SK-N-SH treated with all-trans-retinoic acid at 6 μM for 48 hours (cell line): ENCODE data around the gene ADAM17.

ENCODE experiments used
- ATAC-seq: fragments of 200-7000 bp; cut with Tn5 transposase; 3 replicates; pipeline ENCODE4 v1.9.1; 2020; ENCODE audit warnings: mild to moderate bottlenecking, moderate library complexity
- ARNTL ChIP-seq: fragments of 450-650 bp; formaldehyde crosslinking; IDR thresholded peaks from 2 replicates; pipeline ENCODE4 v1.5.0; 2020; ENCODE audit warnings: low read depth, mild to moderate bottlenecking, moderate library complexity, borderline replicate concordance
- CSDC2 ChIP-seq: fragments of 250-450 bp; sonication (Bioruptor Pico); IDR thresholded peaks from 2 replicates; pipeline ENCODE4 v1.5.0; 2020; ENCODE audit warnings: mild to moderate bottlenecking, moderate library complexity
- ESRRG ChIP-seq: fragments of 250-450 bp; sonication (Bioruptor Pico); IDR thresholded peaks from 2 replicates; pipeline ENCODE4 v1.6.1; 2021; ENCODE audit warnings: mild to moderate bottlenecking
- GLIS3 ChIP-seq: fragments of 250-450 bp; sonication (Bioruptor Pico); IDR thresholded peaks from 2 replicates; pipeline ENCODE4 v1.5.0; 2020; ENCODE audit warnings: mild to moderate bottlenecking, moderate library complexity
- ISL1 ChIP-seq: fragments of 250-450 bp; sonication (Bioruptor Pico); IDR thresholded peaks from 2 replicates; pipeline ENCODE4 v2.1.2; 2022; ENCODE audit warnings: mild to moderate bottlenecking, moderate library complexity
- OSR1 ChIP-seq: fragments of 250-450 bp; sonication (Bioruptor Pico); IDR thresholded peaks from 2 replicates; pipeline ENCODE4 v1.8.0; 2022; ENCODE audit warnings: moderate library complexity, mild to moderate bottlenecking, inconsistent platforms
- PPARA ChIP-seq: fragments of 250-450 bp; sonication (Bioruptor Pico); IDR thresholded peaks from 2 replicates; pipeline ENCODE4 v1.5.0; 2020; ENCODE audit warnings: mild to moderate bottlenecking, borderline replicate concordance
- RARB ChIP-seq: fragments of 250-450 bp; sonication (Bioruptor Pico); IDR thresholded peaks from 2 replicates; pipeline ENCODE4 v1.8.0; 2021; ENCODE audit warnings: mild to moderate bottlenecking, moderate library complexity
- SNAI2 ChIP-seq: fragments of 250-450 bp; sonication (Bioruptor Pico); IDR thresholded peaks from 2 replicates; pipeline ENCODE4 v1.5.0; 2020; ENCODE audit warnings: mild to moderate bottlenecking, moderate library complexity
- TCF4 ChIP-seq: fragments of 250-450 bp; sonication (Bioruptor Pico); IDR thresholded peaks from 2 replicates; pipeline ENCODE4 v1.8.0; 2021; ENCODE audit warnings: mild to moderate bottlenecking, moderate library complexity, borderline replicate concordance
- TOX ChIP-seq: fragments of 250-450 bp; sonication (Bioruptor Pico); IDR thresholded peaks from 2 replicates; pipeline ENCODE4 v1.8.0; 2021; ENCODE audit warnings: mild to moderate bottlenecking, moderate library complexity, borderline replicate concordance
- ZC3H10 ChIP-seq: fragments of 250-450 bp; sonication (Bioruptor Pico); IDR thresholded peaks from 2 replicates; pipeline ENCODE4 v1.5.1; 2021; ENCODE audit warnings: mild to moderate bottlenecking, moderate library complexity
- ZFP30 ChIP-seq: fragments of 450-650 bp; formaldehyde crosslinking; IDR thresholded peaks from 2 replicates; pipeline ENCODE4 v1.5.0; 2022; ENCODE audit warnings: mild to moderate bottlenecking, moderate library complexity
- ZNF565 ChIP-seq: fragments of 450-650 bp; formaldehyde crosslinking; conservative IDR thresholded peaks from 2 replicates; pipeline ENCODE4 v1.5.0; 2020; ENCODE audit warnings: low read depth, mild to moderate bottlenecking, moderate library complexity
- ZNF70 ChIP-seq: fragments of 450-650 bp; formaldehyde crosslinking; IDR thresholded peaks from 2 replicates; pipeline ENCODE4 v1.5.0; 2020; ENCODE audit warnings: mild to moderate bottlenecking, moderate library complexity
- ZNF8 ChIP-seq: fragments of 450-650 bp; formaldehyde crosslinking; IDR thresholded peaks from 2 replicates; pipeline ENCODE4 v1.5.0; 2020; ENCODE audit warnings: mild to moderate bottlenecking, moderate library complexity
- TF ChIP-seq, protein P1 (sequence below): fragments of 250-450 bp; sonication (Bioruptor Pico); IDR thresholded peaks from 2 replicates; pipeline ENCODE4 v1.8.0; 2020; ENCODE audit warnings: mild to moderate bottlenecking, moderate library complexity, borderline replicate concordance
- TF ChIP-seq, protein P2 (sequence below): fragments of 250-450 bp; sonication (Bioruptor Pico); IDR thresholded peaks from 2 replicates; pipeline ENCODE4 v1.5.0; 2020; ENCODE audit warnings: mild to moderate bottlenecking, moderate library complexity
- TF ChIP-seq, protein P3 (sequence below): fragments of 250-450 bp; sonication (Bioruptor Pico); IDR thresholded peaks from 2 replicates; pipeline ENCODE4 v1.5.1; 2020; ENCODE audit warnings: low read depth, mild to moderate bottlenecking, moderate library complexity
- TF ChIP-seq, protein P4 (sequence below): fragments of 250-450 bp; sonication (Bioruptor Pico); IDR thresholded peaks from 2 replicates; pipeline ENCODE4 v1.5.1; 2021; ENCODE audit warnings: mild to moderate bottlenecking, moderate library complexity

The ADAM17 gene

DNA sequence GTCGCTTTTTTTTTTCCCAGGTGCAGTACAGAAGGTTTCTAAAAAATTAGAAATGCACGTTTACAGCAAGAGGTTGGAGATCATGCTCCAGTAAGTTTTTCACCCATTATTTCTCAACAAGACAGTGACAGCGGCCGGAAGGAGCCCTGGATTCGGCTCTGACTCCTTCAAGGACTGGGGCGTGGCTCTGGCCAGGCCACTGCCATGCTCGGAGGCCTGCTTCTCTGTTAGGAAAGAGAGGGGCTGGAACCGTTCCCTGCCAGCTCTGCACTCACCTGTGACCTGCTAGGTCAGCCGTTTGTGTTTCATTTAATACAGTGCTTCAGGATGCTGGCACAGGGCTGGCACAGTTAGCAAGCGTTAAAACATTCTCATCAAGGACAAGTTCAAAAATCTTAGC is 87.9 kb downstream of the ADAM17 start:
- ATAC-seq: no peak

DNA sequence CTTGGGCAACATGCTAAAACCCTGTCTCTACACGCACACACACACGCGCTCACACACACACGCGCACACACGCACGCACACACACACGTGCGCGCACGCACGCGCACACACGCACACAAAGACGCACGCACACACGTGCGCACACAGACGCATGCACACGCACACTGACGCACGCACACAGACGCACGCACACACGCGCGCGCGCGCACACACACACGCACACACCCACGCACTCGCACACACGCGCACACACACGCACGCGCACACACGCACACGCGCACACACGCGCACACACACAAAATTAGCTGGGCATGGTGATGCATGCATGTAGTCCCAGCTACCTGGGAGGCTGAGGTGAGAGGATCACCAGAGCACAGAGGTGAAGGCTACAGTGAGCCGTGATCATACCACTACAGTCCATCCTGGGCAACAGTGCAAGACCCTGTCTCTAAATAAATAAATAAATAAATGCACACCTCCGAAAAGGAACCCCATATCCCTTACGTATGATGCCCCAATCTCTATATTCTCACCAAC is 89.4 kb downstream of the ADAM17 start:
- no peak for ATAC-seq

More for the DNA sequence above, 87.9 kb downstream of the ADAM17 start:
- TF ChIP-seq, protein P1, sequence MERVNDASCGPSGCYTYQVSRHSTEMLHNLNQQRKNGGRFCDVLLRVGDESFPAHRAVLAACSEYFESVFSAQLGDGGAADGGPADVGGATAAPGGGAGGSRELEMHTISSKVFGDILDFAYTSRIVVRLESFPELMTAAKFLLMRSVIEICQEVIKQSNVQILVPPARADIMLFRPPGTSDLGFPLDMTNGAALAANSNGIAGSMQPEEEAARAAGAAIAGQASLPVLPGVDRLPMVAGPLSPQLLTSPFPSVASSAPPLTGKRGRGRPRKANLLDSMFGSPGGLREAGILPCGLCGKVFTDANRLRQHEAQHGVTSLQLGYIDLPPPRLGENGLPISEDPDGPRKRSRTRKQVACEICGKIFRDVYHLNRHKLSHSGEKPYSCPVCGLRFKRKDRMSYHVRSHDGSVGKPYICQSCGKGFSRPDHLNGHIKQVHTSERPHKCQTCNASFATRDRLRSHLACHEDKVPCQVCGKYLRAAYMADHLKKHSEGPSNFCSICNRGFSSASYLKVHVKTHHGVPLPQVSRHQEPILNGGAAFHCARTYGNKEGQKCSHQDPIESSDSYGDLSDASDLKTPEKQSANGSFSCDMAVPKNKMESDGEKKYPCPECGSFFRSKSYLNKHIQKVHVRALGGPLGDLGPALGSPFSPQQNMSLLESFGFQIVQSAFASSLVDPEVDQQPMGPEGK (CRISPR knock-in tag): no peak
- TF ChIP-seq ZNF565 (CRISPR knock-in tag) (no peak), TCF4 (CRISPR knock-in tag) (no peak), OSR1 (CRISPR knock-in tag) (no peak), ISL1 (CRISPR knock-in tag) (no peak), RARB (no peak), PPARA (CRISPR knock-in tag) (no peak)
- TF ChIP-seq, protein P2, sequence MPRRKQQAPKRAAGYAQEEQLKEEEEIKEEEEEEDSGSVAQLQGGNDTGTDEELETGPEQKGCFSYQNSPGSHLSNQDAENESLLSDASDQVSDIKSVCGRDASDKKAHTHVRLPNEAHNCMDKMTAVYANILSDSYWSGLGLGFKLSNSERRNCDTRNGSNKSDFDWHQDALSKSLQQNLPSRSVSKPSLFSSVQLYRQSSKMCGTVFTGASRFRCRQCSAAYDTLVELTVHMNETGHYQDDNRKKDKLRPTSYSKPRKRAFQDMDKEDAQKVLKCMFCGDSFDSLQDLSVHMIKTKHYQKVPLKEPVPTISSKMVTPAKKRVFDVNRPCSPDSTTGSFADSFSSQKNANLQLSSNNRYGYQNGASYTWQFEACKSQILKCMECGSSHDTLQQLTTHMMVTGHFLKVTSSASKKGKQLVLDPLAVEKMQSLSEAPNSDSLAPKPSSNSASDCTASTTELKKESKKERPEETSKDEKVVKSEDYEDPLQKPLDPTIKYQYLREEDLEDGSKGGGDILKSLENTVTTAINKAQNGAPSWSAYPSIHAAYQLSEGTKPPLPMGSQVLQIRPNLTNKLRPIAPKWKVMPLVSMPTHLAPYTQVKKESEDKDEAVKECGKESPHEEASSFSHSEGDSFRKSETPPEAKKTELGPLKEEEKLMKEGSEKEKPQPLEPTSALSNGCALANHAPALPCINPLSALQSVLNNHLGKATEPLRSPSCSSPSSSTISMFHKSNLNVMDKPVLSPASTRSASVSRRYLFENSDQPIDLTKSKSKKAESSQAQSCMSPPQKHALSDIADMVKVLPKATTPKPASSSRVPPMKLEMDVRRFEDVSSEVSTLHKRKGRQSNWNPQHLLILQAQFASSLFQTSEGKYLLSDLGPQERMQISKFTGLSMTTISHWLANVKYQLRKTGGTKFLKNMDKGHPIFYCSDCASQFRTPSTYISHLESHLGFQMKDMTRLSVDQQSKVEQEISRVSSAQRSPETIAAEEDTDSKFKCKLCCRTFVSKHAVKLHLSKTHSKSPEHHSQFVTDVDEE (CRISPR knock-in tag): no peak
- TF ChIP-seq, protein P3, sequence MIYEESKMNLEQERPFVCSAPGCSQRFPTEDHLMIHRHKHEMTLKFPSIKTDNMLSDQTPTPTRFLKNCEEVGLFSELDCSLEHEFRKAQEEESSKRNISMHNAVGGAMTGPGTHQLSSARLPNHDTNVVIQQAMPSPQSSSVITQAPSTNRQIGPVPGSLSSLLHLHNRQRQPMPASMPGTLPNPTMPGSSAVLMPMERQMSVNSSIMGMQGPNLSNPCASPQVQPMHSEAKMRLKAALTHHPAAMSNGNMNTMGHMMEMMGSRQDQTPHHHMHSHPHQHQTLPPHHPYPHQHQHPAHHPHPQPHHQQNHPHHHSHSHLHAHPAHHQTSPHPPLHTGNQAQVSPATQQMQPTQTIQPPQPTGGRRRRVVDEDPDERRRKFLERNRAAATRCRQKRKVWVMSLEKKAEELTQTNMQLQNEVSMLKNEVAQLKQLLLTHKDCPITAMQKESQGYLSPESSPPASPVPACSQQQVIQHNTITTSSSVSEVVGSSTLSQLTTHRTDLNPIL: no peak
- TF ChIP-seq, all 23 proteins: peak for 0

More for the DNA sequence above, 89.4 kb downstream of the ADAM17 start:
- TF ChIP-seq ISL1 (CRISPR knock-in tag) (no peak), RARB (no peak), TOX (CRISPR knock-in tag) (no peak), TCF4 (CRISPR knock-in tag) (no peak), SNAI2 (CRISPR knock-in tag) (no peak), ARNTL (CRISPR knock-in tag) (no peak), CSDC2 (CRISPR knock-in tag) (no peak), ESRRG (CRISPR knock-in tag) (no peak), PPARA (CRISPR knock-in tag) (no peak), ZFP30 (CRISPR knock-in tag) (no peak), GLIS3 (CRISPR knock-in tag) (no peak), ZC3H10 (no peak), ZNF70 (CRISPR knock-in tag) (no peak), ZNF565 (CRISPR knock-in tag) (no peak), ZNF8 (CRISPR knock-in tag) (no peak)
- TF ChIP-seq, protein P2 (CRISPR knock-in tag): no peak
- TF ChIP-seq, protein P4, sequence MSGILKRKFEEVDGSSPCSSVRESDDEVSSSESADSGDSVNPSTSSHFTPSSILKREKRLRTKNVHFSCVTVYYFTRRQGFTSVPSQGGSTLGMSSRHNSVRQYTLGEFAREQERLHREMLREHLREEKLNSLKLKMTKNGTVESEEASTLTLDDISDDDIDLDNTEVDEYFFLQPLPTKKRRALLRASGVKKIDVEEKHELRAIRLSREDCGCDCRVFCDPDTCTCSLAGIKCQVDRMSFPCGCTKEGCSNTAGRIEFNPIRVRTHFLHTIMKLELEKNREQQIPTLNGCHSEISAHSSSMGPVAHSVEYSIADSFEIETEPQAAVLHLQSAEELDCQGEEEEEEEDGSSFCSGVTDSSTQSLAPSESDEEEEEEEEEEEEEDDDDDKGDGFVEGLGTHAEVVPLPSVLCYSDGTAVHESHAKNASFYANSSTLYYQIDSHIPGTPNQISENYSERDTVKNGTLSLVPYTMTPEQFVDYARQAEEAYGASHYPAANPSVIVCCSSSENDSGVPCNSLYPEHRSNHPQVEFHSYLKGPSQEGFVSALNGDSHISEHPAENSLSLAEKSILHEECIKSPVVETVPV: no peak
- TF ChIP-seq, protein P1 (CRISPR knock-in tag): no peak
- TF ChIP-seq, protein P3: no peak
